H7 (cell line): ENCODE data around the gene CCDC7. TPM values are rescaled to one million over a fixed set of nuclear protein-coding genes. Genes with fewer than 3 reads are reported as not detected.
"Not testable (repeated sequence)": the region's sequence is repeated elsewhere in the genome, so short reads cannot be mapped to it uniquely, and the experiment has no call there.

Experiments
- DNase-seq: peaks from one replicate; pipeline ENCODE4 v3.0.0; 2012
- H3K27me3 ChIP-seq: 2 replicates; pipeline ENCODE4 v1.6.0; 2011; ENCODE audit warnings: mild to moderate bottlenecking, low read length; ENCODE audit not compliant: control insufficient read depth, insufficient read depth
- H3K36me3 ChIP-seq: replicated peaks from 2 replicates; pipeline ENCODE4 v1.5.1; 2011; ENCODE audit warnings: low read length; ENCODE audit not compliant: control insufficient read depth, insufficient read depth
- H3K4me3 ChIP-seq: 2 replicates; pipeline ENCODE4 v1.5.1; 2011; ENCODE audit warnings: low read depth, mild to moderate bottlenecking, control low read depth, low read length, moderate library complexity; ENCODE audit not compliant: insufficient read depth
- total RNA-seq: library from RNA; depleted of rRNA; stranded (reverse); fragments of >200 nt; shearing (Covaris generic); gene quantifications from 2 replicates; pipeline ENCODE4 v1.2.3, GENCODE V29; 2014

Gene CCDC7
- total RNA-seq, 1 experiment from 2014 or later: 0.24 TPM

GRCh38 chr10:32577448-32577847 lies 131.5 kb downstream of the CCDC7 start:
- Histone ChIP-seq H3K27me3 (no peaks in the 10 kb centered on the region), H3K36me3 (no peaks in the 10 kb centered on the region), H3K4me3 (no peak overlapping the region)
- no peak for DNase-seq

- no peak for DNase-seq
- Histone ChIP-seq H3K4me3 (no peak overlapping the region), H3K36me3 (no peaks in the 10 kb centered on the region), H3K27me3 (no peaks in the 10 kb centered on the region)
Observed at GRCh38 chr10:32582946-32583345, 137.0 kb downstream of the CCDC7 start.

DNA sequence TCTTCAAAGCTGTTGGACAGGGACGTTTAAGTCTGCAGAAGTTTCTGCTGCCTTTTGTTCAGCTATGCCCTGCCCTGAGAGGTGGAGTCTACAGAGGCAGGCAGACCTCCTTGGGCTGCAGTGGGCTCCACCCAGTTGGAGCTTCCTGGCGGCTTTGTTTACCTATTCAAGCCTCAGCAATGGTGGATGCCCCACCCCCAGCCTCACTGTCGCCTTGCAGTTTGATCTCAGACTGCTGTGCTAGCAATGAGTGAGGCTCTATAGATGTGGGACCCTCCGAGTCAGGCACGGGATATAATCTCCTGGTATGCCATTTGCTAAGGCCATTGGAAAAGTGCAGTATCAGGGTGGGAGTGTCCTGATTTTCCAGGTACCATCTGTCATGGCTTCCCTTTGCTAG lies 152.1 kb downstream of the CCDC7 start:
- H3K36me3 ChIP-seq, H3K4me3 ChIP-seq, H3K27me3 ChIP-seq, DNase-seq: not testable (repeated sequence)

DNA sequence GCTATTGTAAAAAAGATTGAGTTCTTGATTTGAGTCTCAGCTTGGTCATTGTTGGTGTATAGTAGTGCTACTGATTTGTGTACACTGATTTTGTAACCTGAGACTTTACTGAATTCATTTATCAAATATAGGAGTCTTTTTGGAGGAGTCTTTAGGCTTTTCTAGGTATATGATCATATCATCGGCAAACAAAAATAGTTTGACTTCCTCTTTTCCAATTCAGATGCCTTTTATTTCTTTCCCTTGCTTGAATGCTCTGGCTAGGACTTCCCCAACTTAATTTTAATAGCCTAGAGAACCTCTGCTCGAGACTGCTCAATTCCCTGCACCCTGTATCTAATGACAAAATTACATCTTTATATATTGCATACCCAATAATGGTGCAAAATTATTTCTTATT lies 154.4 kb downstream of the CCDC7 start:
- Histone ChIP-seq H3K27me3 (no peaks in the 10 kb centered on the region), H3K36me3 (no peaks in the 10 kb centered on the region), H3K4me3 (no peak overlapping the region)
- no peak for DNase-seq

DNA sequence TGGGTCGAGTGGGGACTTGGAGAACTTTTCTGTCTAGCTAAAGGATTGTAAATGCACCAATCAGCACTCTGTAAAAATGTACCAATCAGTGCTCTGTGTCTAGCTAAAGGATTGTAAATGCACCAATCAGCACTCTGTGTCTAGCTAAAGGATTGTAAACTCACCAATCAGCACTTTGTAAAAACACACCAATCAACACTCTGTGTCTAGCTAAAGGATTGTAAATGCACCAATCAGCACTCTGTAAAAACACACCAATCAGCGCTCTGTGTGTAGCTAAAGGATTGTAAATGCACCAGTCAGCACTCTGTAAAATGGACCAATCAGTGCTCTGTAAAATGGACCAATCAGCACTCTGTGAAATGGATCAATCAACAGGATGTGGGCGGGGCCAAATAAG lies 155.6 kb downstream of the CCDC7 start:
- not testable (repeated sequence) for H3K27me3 ChIP-seq, DNase-seq, H3K4me3 ChIP-seq, H3K36me3 ChIP-seq

- peak; percentile 4 for DNase-seq
- no peaks in the 10 kb centered on the region for H3K27me3 ChIP-seq
Observed at GRCh38 chr10:32605787-32606186, 159.8 kb downstream of the CCDC7 start.

DNA sequence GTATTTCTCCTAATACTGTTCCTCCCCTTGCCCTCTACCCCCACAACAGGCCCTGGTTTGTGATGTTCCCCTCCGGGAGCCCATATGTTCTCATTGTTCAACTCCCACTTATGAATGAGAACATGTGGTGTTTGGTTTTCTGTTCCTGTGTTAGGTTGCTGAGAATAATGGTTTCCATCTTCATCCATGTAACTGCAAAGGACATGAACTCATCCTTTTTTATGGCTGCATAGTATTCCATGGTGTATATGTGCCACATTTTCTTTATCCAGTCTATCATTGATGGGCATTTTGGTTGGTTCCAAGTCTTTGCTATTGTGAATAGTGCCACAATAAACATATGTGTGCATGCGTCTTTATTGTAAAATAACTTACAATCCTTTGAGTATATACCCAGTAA lies 164.6 kb downstream of the CCDC7 start:
- not testable (repeated sequence) for H3K36me3 ChIP-seq, H3K4me3 ChIP-seq, H3K27me3 ChIP-seq, DNase-seq

More at GRCh38 chr10:32605787-32606186, 159.8 kb downstream of the CCDC7 start:
- H3K4me3 ChIP-seq: no peak overlapping the region
- no peaks in the 10 kb centered on the region for H3K36me3 ChIP-seq

DNA sequence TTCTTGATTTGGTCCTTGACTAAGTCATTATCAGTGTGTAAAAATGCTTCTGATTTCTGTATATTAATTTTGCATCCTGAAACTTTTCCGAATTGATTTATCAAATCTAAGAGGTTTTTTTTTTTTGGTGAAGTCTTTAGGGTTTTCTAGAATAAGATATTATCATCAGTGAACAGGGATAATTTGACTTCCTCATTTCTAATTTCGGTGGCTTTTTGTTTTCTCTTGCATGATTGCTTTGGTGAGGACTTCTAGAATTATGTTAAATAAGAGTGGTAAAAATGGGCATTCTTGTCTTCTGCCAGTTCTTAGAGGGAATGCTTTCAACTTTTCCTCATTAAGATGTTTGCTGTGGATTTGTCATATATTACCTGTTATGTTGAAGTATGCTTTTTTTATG lies 170.5 kb downstream of the CCDC7 start:
- Histone ChIP-seq H3K4me3 (no peak overlapping the region), H3K27me3 (no peaks in the 10 kb centered on the region), H3K36me3 (no peaks in the 10 kb centered on the region)
- DNase-seq: no peak

DNA sequence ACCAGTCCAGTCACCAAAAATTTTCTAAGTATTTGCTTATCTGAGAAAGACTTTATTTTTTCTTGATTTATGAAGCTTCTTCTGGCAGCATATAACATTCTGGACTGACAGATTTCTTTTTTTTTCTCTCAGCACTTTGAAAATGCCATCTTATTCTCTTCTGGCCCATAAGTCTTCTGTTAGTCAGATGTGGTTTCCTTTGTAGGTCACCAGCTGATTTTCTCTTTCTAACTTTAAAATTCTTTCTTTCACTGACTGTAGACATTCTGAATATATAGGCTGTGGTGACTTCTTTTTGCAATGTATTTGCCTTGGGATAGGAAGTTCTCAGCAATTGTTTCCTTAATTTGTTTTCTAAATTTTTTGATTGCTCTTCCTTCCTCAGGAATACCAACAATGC lies 172.5 kb downstream of the CCDC7 start:
- Histone ChIP-seq H3K36me3 (no peaks in the 10 kb centered on the region), H3K4me3 (no peak overlapping the region), H3K27me3 (no peaks in the 10 kb centered on the region)
- DNase-seq: no peak

DNA sequence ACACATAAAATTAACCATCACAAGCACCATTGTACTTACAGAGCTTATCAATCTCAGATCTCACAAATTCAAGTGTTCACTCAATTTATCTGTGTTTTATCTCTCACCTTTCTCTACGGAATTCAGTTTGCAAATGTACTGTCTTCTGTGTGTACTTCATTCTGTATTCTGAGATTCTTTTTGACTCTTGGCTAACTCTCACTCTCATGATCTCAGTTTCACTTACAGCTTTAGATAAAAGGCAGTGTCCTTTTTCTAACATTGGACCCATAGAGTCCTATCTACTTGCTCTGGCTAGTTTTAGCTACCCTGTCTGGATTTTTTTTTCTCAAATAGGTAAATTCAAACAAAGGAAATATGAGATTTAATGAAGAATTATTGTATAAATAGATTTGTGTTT lies 176.0 kb downstream of the CCDC7 start:
- no peaks in the 10 kb centered on the region for H3K36me3 ChIP-seq
- DNase-seq: no peak
- no peak overlapping the region for H3K4me3 ChIP-seq
- H3K27me3 ChIP-seq: no peaks in the 10 kb centered on the region

GRCh38 chr10:32622409-32622808 lies 176.5 kb downstream of the CCDC7 start:
- H3K36me3 ChIP-seq: no peaks in the 10 kb centered on the region
- H3K27me3 ChIP-seq: no peaks in the 10 kb centered on the region
- no peak for DNase-seq
- no peak overlapping the region for H3K4me3 ChIP-seq

- DNase-seq: no peak
- Histone ChIP-seq H3K36me3 (no peaks in the 10 kb centered on the region), H3K4me3 (no peak overlapping the region), H3K27me3 (no peaks in the 10 kb centered on the region)
Observed at GRCh38 chr10:32627183-32627582, 181.2 kb downstream of the CCDC7 start.

DNA sequence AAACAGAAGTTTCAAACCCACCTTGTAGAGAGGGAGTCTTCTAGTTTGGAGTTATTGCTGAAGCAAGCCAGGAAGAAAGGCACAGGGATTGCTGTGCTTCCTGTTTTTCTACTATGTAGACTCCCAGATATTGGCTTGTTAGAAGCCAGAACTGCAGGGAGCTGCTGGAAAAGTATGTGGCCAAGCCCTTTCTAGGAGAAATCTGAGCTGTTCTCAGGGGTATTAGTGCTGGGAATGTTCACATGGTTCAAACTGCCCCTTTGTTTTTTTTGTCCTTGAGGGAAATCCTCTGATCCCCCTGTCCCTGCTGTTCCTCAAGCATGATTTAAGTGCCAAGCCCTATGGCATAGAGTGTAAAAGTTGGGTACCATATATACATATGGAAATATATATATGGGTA lies 184.0 kb downstream of the CCDC7 start:
- Histone ChIP-seq H3K36me3 (no peaks in the 10 kb centered on the region), H3K4me3 (no peak overlapping the region)
- DNase-seq: no peak

GRCh38 chr10:32646535-32646934 lies 200.6 kb downstream of the CCDC7 start:
- Histone ChIP-seq H3K36me3 (no peaks in the 10 kb centered on the region), H3K4me3 (no peak overlapping the region), H3K27me3 (no peaks in the 10 kb centered on the region)
- DNase-seq: no peak

More for the DNA sequence above, 184.0 kb downstream of the CCDC7 start:
- no peaks in the 10 kb centered on the region for H3K27me3 ChIP-seq

DNA sequence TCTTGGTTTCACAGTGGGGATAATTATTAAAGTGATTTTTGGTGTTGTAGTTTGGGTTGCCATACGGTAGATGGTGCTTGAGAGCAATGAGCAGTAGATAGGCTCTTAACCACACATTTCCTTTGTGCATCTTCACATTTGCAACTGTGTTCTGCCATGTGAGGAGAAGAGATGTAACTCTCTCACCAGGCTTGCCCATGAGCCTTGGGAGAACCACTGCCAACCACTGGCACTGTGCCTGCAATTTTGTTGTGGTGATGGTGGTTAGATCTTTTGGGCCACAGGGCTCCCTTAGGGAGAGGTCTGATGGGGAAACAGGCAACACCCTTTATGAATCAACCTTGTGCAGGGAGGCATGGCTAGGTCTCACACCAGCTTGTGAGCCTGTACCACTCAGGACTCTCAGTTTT lies 204.3 kb downstream of the CCDC7 start:
- peak; percentile 3 for DNase-seq
- Histone ChIP-seq H3K4me3 (no peak overlapping the region), H3K36me3 (no peaks in the 10 kb centered on the region), H3K27me3 (no peaks in the 10 kb centered on the region)

GRCh38 chr10:32657430-32657829 lies 211.5 kb downstream of the CCDC7 start:
- H3K27me3 ChIP-seq, H3K36me3 ChIP-seq, H3K4me3 ChIP-seq, DNase-seq: not testable (repeated sequence)
